ENCODE results near the gene COL17A1. TPM values are rescaled to one million over a fixed set of nuclear protein-coding genes. Genes with fewer than 3 reads are reported as not detected.

COL17A1 gene
- total RNA-seq, 1 donor from 2014 or later: 0.49 TPM

DNA sequence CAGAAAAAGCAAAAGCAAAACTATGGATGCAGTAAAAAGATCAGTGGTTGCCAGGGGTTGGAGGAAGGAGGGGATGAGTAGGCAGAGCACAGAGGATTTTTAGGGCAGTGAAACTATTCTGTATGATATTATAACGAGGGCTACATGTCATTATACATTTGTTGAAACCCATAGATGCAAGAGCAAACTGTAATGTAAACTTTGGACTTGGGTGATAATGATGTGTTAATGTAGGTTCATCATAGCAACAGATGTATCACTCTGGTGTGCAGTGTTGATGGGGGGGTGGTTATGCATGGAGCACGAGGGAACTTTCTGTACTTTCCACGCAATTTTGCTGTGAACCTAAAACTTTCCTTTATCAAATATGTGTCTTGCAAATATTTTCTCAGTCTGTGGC lies 95.6 kb downstream of the COL17A1 start:
- no peak for DNase-seq (ENCODE audit: low spot score)

DNA sequence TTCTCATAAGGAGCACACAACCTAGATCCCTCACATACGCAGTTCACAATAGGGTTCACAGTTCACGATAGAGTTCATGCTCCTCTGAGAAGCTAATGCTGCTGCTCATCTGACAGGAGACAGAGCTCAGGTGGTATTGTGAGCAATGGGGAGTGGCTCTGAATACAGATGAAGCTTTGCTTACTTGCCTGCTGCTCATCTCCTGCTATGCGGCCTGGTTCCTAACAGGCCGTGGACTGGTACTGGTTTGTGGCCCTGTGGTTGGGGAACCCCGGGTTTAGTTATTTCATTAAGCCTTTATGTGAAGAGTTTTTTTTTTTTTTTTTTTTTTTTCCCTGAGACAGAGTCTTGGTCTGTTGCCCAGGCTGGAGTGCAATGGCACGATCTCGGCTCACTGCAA lies 99.3 kb downstream of the COL17A1 start:
- DNase-seq (ENCODE audit: low spot score): no peak

DNA sequence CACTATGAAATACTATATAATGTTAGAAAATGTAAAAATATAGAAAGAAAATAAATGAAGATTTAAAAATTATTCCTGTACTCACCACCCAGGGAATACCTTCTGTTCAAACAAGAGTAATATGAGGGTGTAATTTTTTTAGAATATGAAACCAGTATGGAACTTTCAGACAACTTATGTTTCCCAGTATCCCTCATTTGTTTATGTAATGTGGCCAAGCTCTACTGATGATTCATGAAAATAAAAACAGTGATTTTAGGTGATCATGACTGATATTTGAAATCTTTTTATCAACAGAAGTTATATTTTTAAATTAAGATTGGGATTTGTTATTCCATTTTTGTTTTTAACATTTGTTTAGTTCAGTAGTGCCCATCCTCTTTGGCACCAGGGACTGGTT lies 100.0 kb downstream of the COL17A1 start:
- no peak for DNase-seq (ENCODE audit: low spot score)

DNA sequence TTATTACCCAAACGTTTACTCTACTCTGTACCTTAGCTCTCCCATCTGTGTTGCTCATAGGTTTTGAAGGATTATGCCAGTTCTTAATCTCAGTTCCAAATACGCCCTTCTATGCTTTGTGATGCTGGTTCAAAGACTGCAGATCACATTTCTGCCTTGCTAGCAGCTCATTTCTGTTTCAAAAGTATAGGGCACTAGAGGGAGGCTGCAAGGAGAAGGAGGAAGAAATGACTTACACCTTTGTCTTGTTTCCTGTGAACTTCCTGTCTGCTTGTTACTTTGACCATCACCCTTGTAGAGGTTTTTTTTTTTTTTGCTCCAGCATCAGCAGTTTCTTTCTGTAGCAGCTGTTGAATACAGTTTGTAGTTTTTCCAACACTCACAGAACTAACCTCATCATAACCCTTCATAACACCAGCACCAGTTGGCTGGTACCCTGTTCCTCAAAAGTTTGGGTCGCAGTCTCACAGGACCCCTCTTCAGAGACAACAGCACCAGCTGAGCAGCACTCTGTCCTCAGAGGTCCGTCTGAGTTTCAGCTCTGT lies 102.2 kb downstream of the COL17A1 start:
- no peak for DNase-seq (ENCODE audit: low spot score)

DNA sequence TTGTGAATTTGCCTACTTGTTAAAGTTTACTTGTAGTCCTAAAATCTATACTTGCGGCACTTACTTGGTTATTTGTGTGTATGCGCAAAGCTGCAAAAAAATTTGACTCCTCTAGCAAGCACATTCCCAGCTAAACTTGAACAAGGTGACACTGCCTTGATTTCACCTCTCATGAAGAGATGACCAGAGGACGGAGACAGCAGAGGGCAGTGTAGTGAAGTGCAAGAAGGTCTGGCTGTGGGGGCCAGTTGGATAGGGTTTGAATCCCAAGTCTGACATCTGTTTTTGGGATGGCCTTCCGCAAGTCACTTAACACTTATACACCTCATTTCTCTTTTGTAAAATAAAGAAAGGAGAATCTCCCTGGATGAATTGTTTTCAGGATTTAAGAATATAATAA lies 103.0 kb downstream of the COL17A1 start:
- no peak for DNase-seq (ENCODE audit: low spot score)

Other genes with a start within 250 kb of the COL17A1 start
- gene SH3PXD2A, start 230.3 kb downstream of the COL17A1 start, total RNA-seq: 62.3 TPM
- gene STN1, start 167.7 kb downstream of the COL17A1 start, total RNA-seq: 29.2 TPM
- 38.5 TPM for gene SLK, start 118.7 kb downstream of the COL17A1 start, total RNA-seq
- gene SFR1, start 36.3 kb upstream of the COL17A1 start, total RNA-seq: 5.1 TPM
- gene CFAP43, start 146.5 kb upstream of the COL17A1 start, total RNA-seq: 1.9 TPM
- 95.0 TPM for gene GSTO1, start 169.0 kb upstream of the COL17A1 start, total RNA-seq
- 17.2 TPM for gene GSTO2, start 183.3 kb upstream of the COL17A1 start, total RNA-seq

Data from mucosa of gallbladder (tissue), 1 donor.